HG03066 (cell line): Measurements from ENCODE around the gene TLCD4.

Experiments used
- ATAC-seq: cut with Tn5 transposase; IDR thresholded peaks from one replicate; pipeline ENCODE4 v1.9.1; 2021; ENCODE audit warnings: low read depth; ENCODE audit not compliant: unreplicated experiment

TLCD4 gene

DNA sequence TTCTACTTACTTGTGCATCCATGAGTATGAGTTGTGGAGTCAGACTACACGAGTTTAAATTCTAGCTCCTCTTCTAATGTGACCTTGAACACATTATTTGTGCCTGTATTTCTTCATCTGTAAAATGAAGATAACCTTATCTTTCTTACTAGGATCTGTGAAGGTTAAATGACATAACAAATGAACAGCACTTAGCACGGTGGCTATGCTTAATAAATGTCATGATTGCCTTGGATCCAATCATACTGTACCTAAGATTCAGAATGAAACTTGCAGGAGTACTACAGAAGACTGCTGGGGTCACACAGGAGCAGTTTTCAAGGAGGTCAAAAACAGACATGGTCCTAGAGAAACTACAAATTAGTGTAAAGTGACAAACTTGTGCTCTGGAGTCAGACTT, 22.2 kb upstream of the TLCD4 start:
- ATAC-seq = no peak

- peak; percentile 87 for ATAC-seq
Measured at GRCh38 chr1:95095833-95096217, 21.3 kb upstream of the TLCD4 start.

DNA sequence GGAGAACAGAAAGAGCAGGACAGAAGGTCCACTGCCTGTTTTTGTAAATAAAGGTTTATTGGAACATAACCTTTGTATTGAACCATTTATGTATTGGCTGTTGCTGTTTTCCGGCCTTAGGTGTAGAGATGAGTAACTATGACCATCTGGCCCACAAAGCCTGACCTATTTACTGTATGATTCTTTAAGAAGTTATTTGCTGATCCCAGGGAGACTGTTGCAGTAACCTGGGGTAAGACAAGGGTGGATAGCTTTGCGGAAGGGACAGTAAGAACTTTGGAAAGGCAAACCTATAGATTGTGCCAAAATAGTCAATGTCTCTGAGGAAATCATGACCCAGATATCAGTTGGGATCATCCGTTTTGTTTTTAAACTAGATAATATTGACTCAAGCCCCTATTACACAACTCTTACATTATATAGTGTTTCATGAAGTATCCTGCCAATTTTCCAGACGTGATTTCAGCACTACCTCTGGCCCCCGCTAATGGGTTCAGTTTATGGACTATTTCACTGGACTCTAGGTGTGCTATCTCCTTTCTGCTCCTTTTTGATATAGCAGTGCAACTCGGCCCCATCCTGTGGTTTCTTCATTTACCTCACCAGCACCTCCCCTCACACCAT, 20.8 kb upstream of the TLCD4 start:
- ATAC-seq = no peak

DNA sequence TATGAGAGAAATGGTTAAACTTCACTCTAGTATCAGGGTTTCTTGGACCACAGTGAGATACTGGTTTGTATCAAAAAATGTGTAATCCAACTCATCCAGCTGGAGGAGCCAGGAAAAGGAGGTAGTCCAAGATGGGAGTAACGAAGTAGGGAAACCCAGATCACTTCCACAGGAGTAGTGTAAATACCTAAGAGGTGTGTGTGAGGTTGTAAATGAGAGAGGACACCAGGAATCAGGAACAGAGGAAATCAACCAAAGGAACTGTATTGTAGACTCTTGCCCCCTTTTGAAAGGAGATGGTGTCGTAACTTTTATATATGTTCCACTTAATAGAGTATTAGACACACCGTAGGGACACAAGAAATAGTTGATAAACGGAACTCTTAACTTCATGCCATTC, 19.7 kb upstream of the TLCD4 start:
- ATAC-seq = no peak

DNA sequence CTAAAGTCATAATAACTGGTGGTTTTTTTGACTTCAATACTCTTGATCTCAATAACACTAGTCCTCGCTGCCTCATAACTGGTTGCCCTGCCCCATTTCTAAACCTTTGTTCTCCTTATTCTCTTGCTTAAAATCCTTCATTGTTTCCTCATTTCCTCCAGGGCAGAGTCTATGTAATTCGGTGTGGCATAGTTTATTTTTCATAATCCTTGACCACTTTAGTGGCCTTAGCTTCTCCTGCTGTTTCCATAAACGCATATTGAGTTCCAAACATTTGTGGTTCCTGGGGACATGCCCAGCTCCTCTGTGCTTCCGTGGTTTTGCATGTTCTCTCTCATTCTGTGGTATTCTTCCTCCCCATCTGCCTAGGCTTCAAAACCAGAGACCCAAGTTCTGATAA, 19.0 kb upstream of the TLCD4 start:
- ATAC-seq = no peak

DNA sequence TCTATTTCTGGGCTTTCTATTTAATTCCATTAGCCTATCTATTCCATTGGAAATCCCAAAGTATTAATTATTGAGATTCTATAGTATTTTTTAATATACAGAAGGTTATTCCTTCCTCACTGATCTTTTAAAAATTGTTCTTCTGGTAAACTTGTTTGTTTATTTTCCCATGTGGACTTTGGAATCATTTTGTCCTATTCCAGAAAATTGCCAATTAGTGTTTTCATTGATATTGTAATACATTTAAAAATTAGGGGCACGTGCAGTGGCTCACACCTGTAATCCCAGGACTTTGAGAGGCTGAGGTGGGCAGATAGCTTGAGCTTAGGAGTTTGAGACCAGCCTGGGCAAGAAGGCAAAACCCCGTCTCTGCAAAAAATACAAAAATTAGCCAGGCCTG, 8.4 kb upstream of the TLCD4 start:
- no peak for ATAC-seq

- ATAC-seq = no peak
Measured at GRCh38 chr1:95111014-95111413, 6.1 kb upstream of the TLCD4 start.

GRCh38 chr1:95113684-95114083, 3.5 kb upstream of the TLCD4 start:
- no peak for ATAC-seq

- ATAC-seq = no peak
Measured at GRCh38 chr1:95115708-95116137, 1.4 kb upstream of the TLCD4 start.

DNA sequence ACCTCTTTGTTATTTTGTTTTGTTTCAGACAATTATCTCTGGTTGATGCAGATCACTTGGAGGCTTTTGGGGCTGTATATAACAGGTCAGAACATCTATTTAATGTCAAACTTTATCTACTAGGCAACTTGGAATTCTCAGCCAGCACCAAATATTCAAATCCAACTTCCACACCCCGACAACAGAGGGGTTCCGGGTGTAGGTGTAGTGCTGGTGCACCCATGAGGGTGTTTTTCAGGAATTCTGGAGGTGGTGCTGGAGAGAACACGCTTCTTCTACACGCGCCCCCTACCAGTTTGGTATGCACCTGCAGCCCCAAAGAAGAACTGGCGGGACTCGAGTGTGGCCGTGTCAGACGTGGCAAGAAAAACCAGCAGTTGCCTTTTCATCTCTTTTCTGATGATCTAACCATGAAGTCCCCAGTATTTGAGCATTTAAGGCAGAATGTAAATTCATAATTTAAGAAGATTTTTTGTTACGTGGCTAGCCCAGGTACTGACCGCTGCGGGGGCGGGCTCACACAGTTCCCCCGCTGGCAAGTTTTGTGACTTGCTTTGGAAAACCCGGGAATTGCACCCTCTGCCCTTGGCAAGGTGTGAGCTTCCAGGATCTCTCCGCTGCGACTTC, 462 bp upstream of the TLCD4 start:
- ATAC-seq = peak; percentile 68

DNA sequence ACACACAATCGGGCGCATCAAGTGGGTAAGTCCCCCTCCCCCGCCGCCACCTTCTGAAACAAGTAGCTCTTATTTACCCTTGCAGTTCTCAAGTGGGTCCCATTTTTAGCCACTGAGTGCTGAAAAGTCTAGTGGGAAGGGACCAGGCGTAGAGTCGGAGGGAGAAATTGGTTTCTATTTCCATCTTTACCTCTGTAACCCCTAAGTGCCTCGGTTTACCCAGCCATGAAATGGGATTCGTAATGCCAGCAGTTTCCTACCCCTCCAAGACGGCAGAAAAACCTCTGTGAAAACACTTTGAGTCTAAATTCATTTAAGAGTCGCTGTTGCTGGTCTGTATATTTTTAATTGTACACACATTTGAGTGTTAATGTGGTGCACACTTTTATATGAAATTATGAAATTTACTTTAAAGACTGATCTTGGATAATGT, 928 bp downstream of the TLCD4 start:
- ATAC-seq = no peak

GRCh38 chr1:95118710-95119109, 1.6 kb downstream of the TLCD4 start:
- ATAC-seq = no peak

DNA sequence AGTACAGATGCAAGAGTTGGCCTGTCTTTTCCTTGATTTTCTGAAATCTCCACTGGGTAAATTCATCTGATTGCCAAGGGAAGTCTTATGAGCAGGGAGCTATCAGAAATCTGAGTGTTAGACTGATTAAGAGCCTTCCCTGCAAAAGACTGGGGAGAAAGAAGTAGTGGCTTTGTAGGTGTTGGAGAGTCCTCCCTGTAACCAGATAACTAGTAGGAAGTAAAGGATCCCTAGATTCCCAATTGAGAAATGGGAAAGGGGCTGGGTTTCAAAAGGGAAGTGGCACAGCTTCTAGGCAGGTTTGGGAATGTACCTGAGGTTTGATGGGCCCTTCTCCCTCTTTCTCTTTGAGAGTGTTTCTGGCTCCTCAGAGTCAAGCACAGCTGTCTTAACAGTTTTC, 2.1 kb downstream of the TLCD4 start:
- ATAC-seq = no peak

- ATAC-seq = no peak
Measured at GRCh38 chr1:95122151-95122697, 5.1 kb downstream of the TLCD4 start.

- ATAC-seq = no peak
Measured at GRCh38 chr1:95124342-95124741, 7.2 kb downstream of the TLCD4 start.

GRCh38 chr1:95126366-95126765, 9.2 kb downstream of the TLCD4 start:
- no peak for ATAC-seq

- no peak for ATAC-seq
Measured at GRCh38 chr1:95126846-95127245, 9.7 kb downstream of the TLCD4 start.

GRCh38 chr1:95127380-95127779, 10.2 kb downstream of the TLCD4 start:
- ATAC-seq = no peak

DNA sequence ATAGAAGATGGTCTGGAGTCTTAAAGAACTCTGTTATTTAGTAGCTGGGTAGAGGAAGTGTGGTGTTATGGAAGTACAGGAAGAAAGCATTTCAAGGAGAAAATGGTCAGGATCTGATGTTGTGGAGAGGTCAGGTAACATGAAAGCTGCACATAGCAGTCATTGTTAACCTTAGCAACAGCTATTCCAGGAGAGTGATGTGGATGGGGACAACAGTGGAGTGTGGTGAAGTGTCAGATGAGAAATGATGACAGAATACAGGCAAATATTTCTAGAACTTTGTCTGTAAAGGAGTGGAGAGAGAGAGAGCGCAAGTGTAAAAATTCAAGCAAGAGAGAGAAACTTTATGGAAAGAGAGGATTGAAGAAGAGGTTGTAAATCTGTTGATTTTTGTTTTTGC, 15.6 kb downstream of the TLCD4 start:
- no peak for ATAC-seq

DNA sequence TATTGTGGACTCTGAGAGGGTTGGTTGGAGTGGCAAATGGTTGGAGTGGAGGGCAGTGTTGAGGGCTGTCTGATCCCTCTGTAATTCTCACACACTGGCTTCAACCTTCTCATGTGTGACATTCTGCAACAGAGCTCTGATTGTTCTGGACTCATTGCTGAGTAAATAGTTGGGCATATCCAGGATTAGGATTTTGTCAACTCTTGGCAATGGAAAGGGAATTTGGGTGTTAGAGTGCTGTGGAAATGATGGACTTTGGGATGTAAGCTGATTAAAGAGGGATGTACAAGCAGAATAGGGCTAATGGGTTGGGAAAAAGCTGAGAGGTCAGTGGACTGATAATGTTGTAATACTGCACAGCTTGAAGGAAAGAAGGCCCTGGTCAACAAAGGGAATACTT, 16.5 kb downstream of the TLCD4 start:
- no peak for ATAC-seq

GRCh38 chr1:95138223-95138622, 21.1 kb downstream of the TLCD4 start:
- ATAC-seq = no peak

DNA sequence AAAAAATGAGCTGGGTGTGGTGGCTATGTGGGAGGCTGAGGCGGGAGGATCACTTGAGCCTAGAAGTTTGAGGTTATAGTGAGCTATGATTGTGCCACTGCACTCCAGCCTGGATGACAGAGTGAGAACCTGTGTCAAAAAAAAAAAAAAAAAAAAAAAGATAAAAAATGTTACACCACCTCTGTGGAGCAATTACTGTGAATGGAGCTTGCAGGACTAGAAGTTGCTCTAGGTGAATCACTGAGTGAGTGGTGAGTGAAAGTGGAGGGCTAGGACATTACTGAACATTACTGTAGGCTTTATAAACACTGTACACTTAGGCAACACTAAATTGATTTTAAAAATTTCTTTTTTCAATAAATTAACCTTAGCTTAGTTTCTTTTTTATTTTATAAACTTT, 21.9 kb downstream of the TLCD4 start:
- ATAC-seq = no peak
